Measurements from ENCODE around the gene DAZAP1. TPM values are rescaled to one million over a fixed set of nuclear protein-coding genes. Genes with fewer than 3 reads are reported as not detected.

DAZAP1 gene
- total RNA-seq, 2 donors from 2014 or later = 148 to 163 TPM

- H3K27me3 Mint-ChIP-seq = no peaks in the 10 kb centered on the region
- H3K4me3 Mint-ChIP-seq = no peak overlapping the region
- peaks cover 3% of the 10 kb centered on the region for H3K4me1 Mint-ChIP-seq
- DNase-seq (no peak), ATAC-seq (no peak)
- no peaks in the 10 kb centered on the region for H3K9me3 ChIP-seq (ENCODE audit: control insufficient read depth, low read length, poor library complexity, severe bottlenecking)
- peaks cover 9% of the 10 kb centered on the region for H3K36me3 Mint-ChIP-seq (ENCODE audit: low read depth)
- H3K27ac Mint-ChIP-seq = peak overlapping the region; percentile 11
These were observed 17.9 kb downstream of the DAZAP1 start for GRCh38 chr19:1425102-1425837.

- Mint-ChIP-seq H3K4me1 (peaks cover 3% of the 10 kb centered on the region), H3K36me3 (ENCODE audit: low read depth) (peaks cover 9% of the 10 kb centered on the region), H3K27me3 (no peaks in the 10 kb centered on the region), H3K4me3 (no peak overlapping the region), H3K27ac (no peak overlapping the region)
- no peak for ATAC-seq
- DNase-seq = no peak
- no peaks in the 10 kb centered on the region for H3K9me3 ChIP-seq (ENCODE audit: control insufficient read depth, low read length, poor library complexity, severe bottlenecking)
These were observed 18.5 kb downstream of the DAZAP1 start for GRCh38 chr19:1425902-1426301.

DNA sequence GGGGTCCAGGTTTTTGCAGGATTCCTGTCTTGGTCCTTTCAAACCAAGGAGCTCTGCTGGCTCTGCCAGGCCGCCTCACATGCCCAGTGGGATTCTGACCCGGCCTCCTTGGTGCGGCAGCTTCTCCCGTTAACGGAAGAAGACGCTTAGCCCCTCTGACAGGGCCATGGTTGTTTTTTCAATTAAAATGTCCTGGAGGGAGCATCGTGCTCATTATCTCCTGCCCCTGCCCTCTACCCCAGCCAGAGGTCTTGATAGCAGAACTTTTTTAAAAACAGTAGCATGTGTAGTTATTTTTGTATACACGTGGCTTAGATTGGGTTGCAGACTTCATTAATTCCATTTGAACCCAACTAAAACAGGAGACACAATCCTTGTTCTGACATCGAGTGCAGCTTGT lies 19.4 kb downstream of the DAZAP1 start:
- H3K36me3 Mint-ChIP-seq (ENCODE audit: low read depth) = peaks cover 9% of the 10 kb centered on the region
- H3K4me3 Mint-ChIP-seq = no peak overlapping the region
- H3K4me1 Mint-ChIP-seq = peaks cover 3% of the 10 kb centered on the region
- no peaks in the 10 kb centered on the region for H3K9me3 ChIP-seq (ENCODE audit: control insufficient read depth, low read length, poor library complexity, severe bottlenecking)
- DNase-seq (no peak), ATAC-seq (no peak)
- H3K27me3 Mint-ChIP-seq = no peaks in the 10 kb centered on the region
- no peak overlapping the region for H3K27ac Mint-ChIP-seq

DNA sequence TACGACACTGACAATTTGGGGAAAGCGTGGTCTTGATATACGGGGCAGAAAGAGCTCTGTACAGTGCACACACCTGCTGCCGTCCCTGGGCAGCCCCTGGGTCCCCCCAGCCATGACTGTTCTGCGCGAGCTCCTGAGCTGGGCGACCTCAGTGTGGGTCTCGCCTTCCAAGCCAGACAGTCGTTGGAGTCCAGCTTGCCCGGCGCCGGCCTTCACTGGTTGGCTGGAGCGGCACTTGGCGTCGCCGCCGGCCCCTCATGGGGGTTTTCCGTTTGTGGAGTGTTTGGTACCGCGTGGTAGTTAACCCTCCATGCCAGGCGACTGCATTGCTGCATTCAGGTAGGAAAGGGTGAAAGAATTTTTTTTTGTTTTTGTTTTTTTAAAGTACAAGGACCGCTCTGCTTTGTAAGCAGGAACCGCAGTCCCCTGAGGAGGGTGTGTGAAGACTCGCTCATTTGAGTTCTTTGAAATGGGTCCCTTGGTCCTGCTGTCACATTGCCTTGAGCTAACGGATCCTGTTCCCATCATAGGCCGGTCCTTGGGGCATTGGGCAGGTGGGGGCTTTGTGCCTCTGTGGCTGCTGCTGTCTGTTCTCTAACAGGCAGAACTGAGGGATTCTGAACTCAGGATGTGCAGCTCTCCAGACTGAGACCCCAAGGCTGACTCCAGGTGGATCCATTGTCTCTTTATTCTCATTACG lies 20.0 kb downstream of the DAZAP1 start:
- Mint-ChIP-seq H3K27ac (no peak overlapping the region), H3K36me3 (ENCODE audit: low read depth) (peaks cover 9% of the 10 kb centered on the region)
- no peak for ATAC-seq

GRCh38 chr19:1428738-1429391 lies 21.5 kb downstream of the DAZAP1 start:
- Mint-ChIP-seq H3K27me3 (no peaks in the 10 kb centered on the region), H3K4me1 (no peaks in the 10 kb centered on the region), H3K27ac (peak overlapping the region; percentile 11), H3K36me3 (ENCODE audit: low read depth) (no peaks in the 10 kb centered on the region), H3K4me3 (no peak overlapping the region)
- no peaks in the 10 kb centered on the region for H3K9me3 ChIP-seq (ENCODE audit: control insufficient read depth, low read length, poor library complexity, severe bottlenecking)
- no peak for DNase-seq
- no peak for ATAC-seq

More for the DNA sequence above, 20.0 kb downstream of the DAZAP1 start:
- Mint-ChIP-seq H3K27me3 (no peaks in the 10 kb centered on the region), H3K4me3 (no peak overlapping the region), H3K4me1 (peaks cover 3% of the 10 kb centered on the region)
- no peak for DNase-seq
- H3K9me3 ChIP-seq (ENCODE audit: control insufficient read depth, low read length, poor library complexity, severe bottlenecking) = no peaks in the 10 kb centered on the region

- no peak overlapping the region for H3K4me3 Mint-ChIP-seq
- no peaks in the 10 kb centered on the region for H3K27me3 Mint-ChIP-seq
- no peaks in the 10 kb centered on the region for H3K36me3 Mint-ChIP-seq (ENCODE audit: low read depth)
- H3K27ac Mint-ChIP-seq = peak overlapping the region; percentile 79
- H3K9me3 ChIP-seq (ENCODE audit: control insufficient read depth, low read length, poor library complexity, severe bottlenecking) = no peaks in the 10 kb centered on the region
- no peaks in the 10 kb centered on the region for H3K4me1 Mint-ChIP-seq
- no peak for ATAC-seq
- no peak for DNase-seq
These were observed 22.4 kb downstream of the DAZAP1 start for GRCh38 chr19:1429750-1430149.

- Mint-ChIP-seq H3K4me3 (no peak overlapping the region), H3K27ac (no peak overlapping the region), H3K36me3 (ENCODE audit: low read depth) (no peaks in the 10 kb centered on the region), H3K27me3 (no peaks in the 10 kb centered on the region), H3K4me1 (no peaks in the 10 kb centered on the region)
- ATAC-seq (no peak), DNase-seq (no peak)
- no peaks in the 10 kb centered on the region for H3K9me3 ChIP-seq (ENCODE audit: control insufficient read depth, low read length, poor library complexity, severe bottlenecking)
These were observed 22.9 kb downstream of the DAZAP1 start for GRCh38 chr19:1430246-1430645.

DNA sequence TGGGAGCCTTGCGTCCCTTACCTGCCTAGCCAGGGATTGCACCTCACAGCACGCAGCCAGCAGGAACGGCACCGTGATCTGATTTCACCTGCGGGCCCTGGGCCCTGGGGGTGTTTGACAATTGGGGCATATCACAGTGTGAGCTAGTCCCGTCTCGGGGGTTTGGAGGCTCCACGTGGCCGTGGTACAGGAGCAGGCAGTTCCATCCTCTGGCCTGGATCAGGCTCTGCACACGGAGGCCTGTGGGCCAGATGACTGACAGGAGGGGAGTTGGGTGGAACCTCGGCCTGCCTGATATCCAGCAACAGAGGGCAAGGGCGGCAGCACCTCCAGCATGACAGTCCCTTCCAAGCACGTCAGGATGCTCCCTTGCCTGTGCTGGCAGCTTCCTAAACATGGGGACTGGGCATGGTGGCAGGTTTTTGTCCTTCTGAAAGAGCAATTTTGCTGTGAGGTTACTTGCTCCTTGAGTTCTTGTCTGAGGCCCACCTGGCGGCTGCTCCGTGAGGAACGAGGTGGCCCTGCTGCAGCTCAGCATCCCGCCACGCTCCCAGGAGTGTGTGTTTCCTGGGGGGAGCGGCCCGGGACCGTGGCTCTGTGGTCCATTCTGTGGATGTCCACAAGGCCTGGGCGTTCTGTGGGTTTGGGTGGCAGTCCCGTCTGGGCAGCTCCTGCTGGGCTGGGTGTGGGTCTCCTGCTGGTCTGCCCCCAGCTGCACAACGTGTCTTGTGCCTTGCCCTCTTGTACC lies 24.5 kb downstream of the DAZAP1 start:
- H3K4me1 Mint-ChIP-seq = no peaks in the 10 kb centered on the region
- no peaks in the 10 kb centered on the region for H3K9me3 ChIP-seq (ENCODE audit: control insufficient read depth, low read length, poor library complexity, severe bottlenecking)
- no peak for ATAC-seq
- no peaks in the 10 kb centered on the region for H3K27me3 Mint-ChIP-seq
- no peak for DNase-seq
- H3K27ac Mint-ChIP-seq = no peak overlapping the region
- no peaks in the 10 kb centered on the region for H3K36me3 Mint-ChIP-seq (ENCODE audit: low read depth)
- no peak overlapping the region for H3K4me3 Mint-ChIP-seq

GRCh38 chr19:1432507-1432887 lies 25.1 kb downstream of the DAZAP1 start:
- H3K4me3 Mint-ChIP-seq = no peak overlapping the region
- no peak overlapping the region for H3K27ac Mint-ChIP-seq
- no peaks in the 10 kb centered on the region for H3K9me3 ChIP-seq (ENCODE audit: control insufficient read depth, low read length, poor library complexity, severe bottlenecking)
- H3K36me3 Mint-ChIP-seq (ENCODE audit: low read depth) = no peaks in the 10 kb centered on the region
- DNase-seq (no peak), ATAC-seq (no peak)
- H3K4me1 Mint-ChIP-seq = no peaks in the 10 kb centered on the region
- H3K27me3 Mint-ChIP-seq = no peaks in the 10 kb centered on the region

- H3K27me3 Mint-ChIP-seq = no peaks in the 10 kb centered on the region
- peaks cover 3% of the 10 kb centered on the region for H3K36me3 Mint-ChIP-seq (ENCODE audit: low read depth)
- no peak for ATAC-seq
- DNase-seq = no peak
- no peak overlapping the region for H3K27ac Mint-ChIP-seq
- H3K4me1 Mint-ChIP-seq = peaks cover 5% of the 10 kb centered on the region
- H3K9me3 ChIP-seq (ENCODE audit: control insufficient read depth, low read length, poor library complexity, severe bottlenecking) = no peaks in the 10 kb centered on the region
- peak overlapping the region; percentile 1 for H3K4me3 Mint-ChIP-seq
These were observed 26.0 kb downstream of the DAZAP1 start for GRCh38 chr19:1433119-1434039.

GRCh38 chr19:1434040-1434366 lies 26.6 kb downstream of the DAZAP1 start:
- Mint-ChIP-seq H3K27me3 (no peaks in the 10 kb centered on the region), H3K27ac (no peak overlapping the region), H3K36me3 (ENCODE audit: low read depth) (peaks cover 3% of the 10 kb centered on the region), H3K4me3 (no peak overlapping the region), H3K4me1 (peaks cover 5% of the 10 kb centered on the region)
- H3K9me3 ChIP-seq (ENCODE audit: control insufficient read depth, low read length, poor library complexity, severe bottlenecking) = no peaks in the 10 kb centered on the region
- no peak for ATAC-seq
- DNase-seq = no peak

DNA sequence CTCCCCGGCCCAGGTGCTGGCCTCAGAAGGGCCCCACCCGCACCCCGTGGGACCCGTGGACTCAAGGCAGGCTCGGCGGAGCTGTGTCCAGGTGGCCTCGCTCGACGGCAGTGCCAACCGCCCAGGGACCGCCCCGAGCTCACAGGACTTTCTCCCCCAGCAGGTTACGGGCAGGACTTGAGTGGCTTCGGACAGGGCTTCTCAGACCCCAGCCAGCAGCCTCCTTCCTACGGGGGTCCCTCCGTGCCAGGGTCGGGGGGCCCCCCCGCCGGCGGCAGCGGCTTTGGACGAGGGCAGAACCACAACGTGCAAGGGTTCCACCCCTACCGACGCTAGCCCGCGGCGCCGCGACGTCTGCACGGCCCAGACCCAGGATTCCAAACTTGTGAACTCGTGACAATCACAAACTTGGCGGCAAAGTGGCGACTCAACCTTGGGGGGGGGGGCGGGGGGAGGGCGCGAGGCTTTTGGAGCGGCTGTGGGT lies 27.2 kb downstream of the DAZAP1 start:
- Mint-ChIP-seq H3K36me3 (ENCODE audit: low read depth) (peaks cover 3% of the 10 kb centered on the region), H3K4me1 (peaks cover 10% of the 10 kb centered on the region), H3K27me3 (no peaks in the 10 kb centered on the region), H3K27ac (no peak overlapping the region), H3K4me3 (no peak overlapping the region)
- no peak for DNase-seq
- ATAC-seq = no peak
- H3K9me3 ChIP-seq (ENCODE audit: control insufficient read depth, low read length, poor library complexity, severe bottlenecking) = no peaks in the 10 kb centered on the region
